ENCODE measurements around the gene EPHB2.

- no peak for TF ChIP-seq POLR2A (IDR thresholded peaks at IDR 0.05; ENCODE audit: low read length)
- no peak for TF ChIP-seq CTCF (IDR thresholded peaks at IDR 0.05)
- no peak for TF ChIP-seq HDAC2 (IDR thresholded peaks at IDR 0.05)
- TF ChIP-seq RCOR1 (IDR thresholded peaks at IDR 0.05; ENCODE audit: low read depth, low read length) = no peak
- TF ChIP-seq PBX3 (IDR thresholded peaks at IDR 0.05) = no peak
- TF ChIP-seq RAD21 (conservative IDR thresholded peaks at IDR 0.05 in 1 of 2, IDR thresholded peaks at IDR 0.05 in 1 of 2) = no peak
- TF ChIP-seq EHMT2 (IDR thresholded peaks at IDR 0.05; ENCODE audit: low read depth) = no peak
- no peak for TF ChIP-seq SMC3 (IDR thresholded peaks at IDR 0.05)
- no peak for TF ChIP-seq CEBPB (IDR thresholded peaks at IDR 0.05)
Measured at GRCh38 chr1:22782406-22782805, 71.8 kb downstream of the EPHB2 start.
